Prostate gland (tissue), 2 donors: ENCODE results near the gene DNAJB12. TPM values are rescaled to one million over a fixed set of nuclear protein-coding genes. Genes with fewer than 3 reads are reported as not detected.
"Not testable (repeated sequence)": the region's sequence is repeated elsewhere in the genome, so short reads cannot be mapped to it uniquely, and the experiment has no call there.

ENCODE experiments used
- DNase-seq: peaks from one replicate; pipeline ENCODE4 v3.0.0-alpha.2; 2019; ENCODE audit warnings: low spot score
- H3K27ac ChIP-seq, 2 donors: fragments of 200-600 bp; sonication (generic); 2 replicates each; pipeline ENCODE4 v1.5.1; 2017 to 2019
- H3K27me3 ChIP-seq: fragments of 200-600 bp; sonication (generic); replicated peaks from 2 replicates; pipeline ENCODE4 v1.5.1; 2019; ENCODE audit not compliant: insufficient read depth
- H3K36me3 ChIP-seq, 2 donors: fragments of 200-600 bp; sonication (generic); 1 replicate in 1 of 2; 2 replicates in 1 of 2; pipeline versions ENCODE4 v1.5.1 to v1.8.1; 2017 to 2019
- H3K4me1 ChIP-seq: fragments of 200-600 bp; sonication (generic); replicated peaks from 2 replicates; pipeline ENCODE4 v1.5.1; 2019
- H3K4me3 ChIP-seq, 2 donors: fragments of 200-600 bp; sonication (generic); 2 replicates each; pipeline ENCODE4 v1.5.1; 2017 to 2019
- H3K9me3 ChIP-seq: fragments of 200-600 bp; sonication (generic); 2 replicates; pipeline ENCODE4 v1.5.1; 2017
- CTCF ChIP-seq, 4 experiments: fragments of 200-600 bp in 2 of 4; fragments of 450-650 bp in 2 of 4; sonication (generic) in 2 of 4; IDR thresholded peaks; 1 replicate in 3 of 4; 2 replicates in 1 of 4; pipeline ENCODE4 v1.5.1; 2016 to 2019; ENCODE audit warnings: antibody characterized with exemption in 4 of 4, mild to moderate bottlenecking in 2 of 4, moderate library complexity in 2 of 4
- POLR2A ChIP-seq: fragments of 450-650 bp; IDR thresholded peaks from one replicate; pipeline ENCODE4 v1.6.1; 2016; ENCODE audit warnings: antibody characterized with exemption, mild to moderate bottlenecking
- POLR2AphosphoS5 ChIP-seq: sonication (generic); formaldehyde crosslinking; IDR thresholded peaks from one replicate; pipeline ENCODE4 v1.6.1; 2017; ENCODE audit warnings: antibody characterized with exemption
- WGBS: methylation state at CpG from one replicate; pipeline ENCODE4 v1.1.5; 2018; 5-methylcytosine and 5-hydroxymethylcytosine counted together
- intact Hi-C: fragments of 100-400 bp; cut with DNase I; formaldehyde crosslinking; loops from one replicate; pipeline ENCODE4 v1.14.2; 2022
- total RNA-seq, 2 donors: library from RNA; depleted of rRNA; stranded (reverse); fragments of >200 nt; gene quantifications; one replicate each; pipeline ENCODE4 v1.1.0, GENCODE V29; 2016

The DNAJB12 gene
- total RNA-seq, 2 donors from 2014 or later, result 33.0 to 55.9 TPM

- intact Hi-C loops, result no loop called here
- TF ChIP-seq POLR2A (no peak), POLR2AphosphoS5 (peak; percentile 77), CTCF (IDR thresholded peaks at IDR 0.05) (no peak)
- Histone ChIP-seq H3K9me3 (no peaks in the 10 kb centered on the region), H3K36me3 (no peaks in the 10 kb centered on the region), H3K27me3 (no peaks in the 10 kb centered on the region), H3K27ac (peak overlapping the region; percentile 39 to 52), H3K4me1 (peaks cover 4% of the 10 kb centered on the region), H3K4me3 (no peak overlapping the region)
- DNase-seq, result peak; percentile 43
- WGBS, result 47% methylated on average over 21 of the region's 21 CpGs
Measured at GRCh38 chr10:72309290-72310240, 45.2 kb downstream of the DNAJB12 start.

- intact Hi-C loops, result no loop called here
- Histone ChIP-seq H3K27ac (peak overlapping the region in 1 of 2 donors; percentile 10), H3K9me3 (no peaks in the 10 kb centered on the region), H3K27me3 (no peaks in the 10 kb centered on the region), H3K4me1 (peaks cover 4% of the 10 kb centered on the region), H3K4me3 (no peak overlapping the region), H3K36me3 (no peaks in the 10 kb centered on the region)
- DNase-seq, result no peak
- TF ChIP-seq CTCF (IDR thresholded peaks at IDR 0.05), result no peak
- TF ChIP-seq POLR2A, result no peak
- TF ChIP-seq POLR2AphosphoS5, result no peak
- 61% methylated on average over 7 of the region's 7 CpGs for WGBS
Measured at GRCh38 chr10:72308320-72308987, 46.3 kb downstream of the DNAJB12 start.

GRCh38 chr10:72307711-72308110 is 47.0 kb downstream of the DNAJB12 start:
- H3K27me3 ChIP-seq, H3K27ac ChIP-seq, H3K9me3 ChIP-seq, DNase-seq, H3K36me3 ChIP-seq, H3K4me3 ChIP-seq, H3K4me1 ChIP-seq, intact Hi-C loops: not testable (repeated sequence)
- WGBS, result 94% methylated on average over 7 of the region's 7 CpGs

GRCh38 chr10:72306215-72306760 is 48.4 kb downstream of the DNAJB12 start:
- Histone ChIP-seq H3K27ac (no peak overlapping the region), H3K27me3 (no peaks in the 10 kb centered on the region), H3K36me3 (no peaks in the 10 kb centered on the region), H3K9me3 (no peaks in the 10 kb centered on the region), H3K4me3 (no peak overlapping the region), H3K4me1 (peaks cover 4% of the 10 kb centered on the region)
- intact Hi-C loops, result no loop called here
- 83% methylated on average over 5 of the region's 5 CpGs for whole genome bisulfite sequencing
- TF ChIP-seq POLR2A, result no peak
- TF ChIP-seq POLR2AphosphoS5, result no peak
- no peak for TF ChIP-seq CTCF (IDR thresholded peaks at IDR 0.05)
- DNase-seq, result no peak

GRCh38 chr10:72303424-72304128 is 51.1 kb downstream of the DNAJB12 start:
- intact Hi-C loops, result no loop called here
- TF ChIP-seq CTCF (IDR thresholded peaks at IDR 0.05), result no peak
- TF ChIP-seq POLR2AphosphoS5, result no peak
- no peak for TF ChIP-seq POLR2A
- Histone ChIP-seq H3K4me1 (peaks cover 4% of the 10 kb centered on the region), H3K9me3 (no peaks in the 10 kb centered on the region), H3K27ac (no peak overlapping the region), H3K27me3 (no peaks in the 10 kb centered on the region), H3K4me3 (no peak overlapping the region), H3K36me3 (no peaks in the 10 kb centered on the region)
- DNase-seq, result no peak
- WGBS, result 78% methylated on average over 8 of the region's 8 CpGs
